KMS-11 (cell line): ENCODE data around the gene SLC29A3.

Experiments
- H2AFZ ChIP-seq: fragments of 200-600 bp; sonication (generic); 2 replicates; pipeline ENCODE4 v1.6.1; 2016; ENCODE audit warnings: antibody characterized with exemption, mixed run types, low read depth
- H3K27ac ChIP-seq: fragments of 200-600 bp; sonication (generic); 2 replicates; pipeline ENCODE4 v1.6.1; 2016; ENCODE audit warnings: mild to moderate bottlenecking, mixed run types
- H3K27me3 ChIP-seq: fragments of 200-600 bp; sonication (generic); 2 replicates; pipeline ENCODE4 v1.6.1; 2017; ENCODE audit warnings: mild to moderate bottlenecking, low read depth, mixed run types, moderate library complexity; ENCODE audit not compliant: insufficient read depth
- H3K36me3 ChIP-seq: fragments of 200-600 bp; sonication (generic); 2 replicates; pipeline ENCODE4 v1.6.1; 2017; ENCODE audit warnings: mild to moderate bottlenecking, mixed run types; ENCODE audit not compliant: insufficient read depth
- H3K4me1 ChIP-seq: fragments of 200-600 bp; sonication (generic); 2 replicates; pipeline ENCODE4 v1.6.1; 2016; ENCODE audit warnings: mild to moderate bottlenecking, low read depth, mixed run types; ENCODE audit not compliant: poor library complexity, severe bottlenecking
- H3K4me2 ChIP-seq: fragments of 200-600 bp; sonication (generic); 2 replicates; pipeline ENCODE4 v1.7.0; 2016; ENCODE audit warnings: mild to moderate bottlenecking, mixed run types
- H3K4me3 ChIP-seq: fragments of 200-600 bp; sonication (generic); IDR thresholded peaks from 2 replicates; pipeline ENCODE4 v1.6.1; 2017; ENCODE audit warnings: low read depth, low read length, mixed read lengths; ENCODE audit not compliant: insufficient read depth
- H3K79me2 ChIP-seq: fragments of 200-600 bp; sonication (generic); 2 replicates; pipeline ENCODE4 v1.6.1; 2016; ENCODE audit warnings: low read depth, mixed run types; ENCODE audit not compliant: insufficient read depth
- H3K9ac ChIP-seq: fragments of 200-600 bp; sonication (generic); 2 replicates; pipeline ENCODE4 v1.6.1; 2016; ENCODE audit warnings: mild to moderate bottlenecking, mixed run types
- H4K20me1 ChIP-seq: fragments of 200-600 bp; sonication (generic); 2 replicates; pipeline ENCODE4 v1.6.1; 2016; ENCODE audit warnings: mild to moderate bottlenecking, mixed run types; ENCODE audit not compliant: insufficient read depth
- TF ChIP-seq, protein P1 (sequence below): fragments of 200-600 bp; sonication (generic); conservative IDR thresholded peaks from 2 replicates; pipeline ENCODE4 v1.6.1; 2017; ENCODE audit warnings: low read depth, mild to moderate bottlenecking, antibody characterized with exemption, low read length, moderate library complexity, mixed read lengths

The SLC29A3 gene

DNA sequence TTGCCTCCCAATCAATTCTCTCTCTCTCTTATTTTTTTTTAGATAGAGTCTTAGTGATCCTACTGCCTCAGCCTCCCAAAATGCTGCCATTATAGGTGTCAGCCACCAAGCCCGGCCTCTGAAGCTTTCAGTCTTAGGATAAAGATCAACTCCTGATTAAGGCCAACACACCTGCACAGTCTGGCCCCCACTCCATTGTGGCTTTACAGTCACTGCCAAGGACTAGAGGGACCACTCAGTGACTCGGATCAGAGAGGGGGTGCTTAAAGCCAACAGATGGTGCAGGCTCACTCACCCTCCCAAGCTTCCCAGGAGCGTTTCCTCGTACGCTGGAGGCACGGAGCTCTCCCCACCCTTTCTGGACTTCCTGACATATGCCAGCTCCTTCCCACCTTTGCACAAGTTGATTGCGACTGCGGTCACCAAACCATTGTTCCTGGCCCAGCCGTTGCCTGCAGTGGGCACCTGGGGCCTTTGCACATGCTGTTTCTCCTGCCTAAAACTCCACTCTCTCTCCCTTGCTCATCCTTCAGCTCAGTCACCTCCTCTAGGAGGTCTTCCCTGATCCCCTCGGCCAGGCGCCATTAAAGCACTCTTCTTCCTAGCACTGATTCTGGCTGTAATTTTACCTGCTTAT, 76.0 kb downstream of the SLC29A3 start:
- Histone ChIP-seq H3K9ac (no peak overlapping the region), H4K20me1 (no peaks in the 10 kb centered on the region), H3K4me1 (no peaks in the 10 kb centered on the region), H3K79me2 (no peaks in the 10 kb centered on the region), H3K27ac (no peak overlapping the region), H3K4me2 (no peak overlapping the region), H3K36me3 (no peaks in the 10 kb centered on the region), H3K27me3 (peaks cover 51% of the 10 kb centered on the region; the same call in 1 of the 2 replicates), H3K4me3 (no peak overlapping the region), H2AFZ (no peak overlapping the region)
- TF ChIP-seq, protein P1, sequence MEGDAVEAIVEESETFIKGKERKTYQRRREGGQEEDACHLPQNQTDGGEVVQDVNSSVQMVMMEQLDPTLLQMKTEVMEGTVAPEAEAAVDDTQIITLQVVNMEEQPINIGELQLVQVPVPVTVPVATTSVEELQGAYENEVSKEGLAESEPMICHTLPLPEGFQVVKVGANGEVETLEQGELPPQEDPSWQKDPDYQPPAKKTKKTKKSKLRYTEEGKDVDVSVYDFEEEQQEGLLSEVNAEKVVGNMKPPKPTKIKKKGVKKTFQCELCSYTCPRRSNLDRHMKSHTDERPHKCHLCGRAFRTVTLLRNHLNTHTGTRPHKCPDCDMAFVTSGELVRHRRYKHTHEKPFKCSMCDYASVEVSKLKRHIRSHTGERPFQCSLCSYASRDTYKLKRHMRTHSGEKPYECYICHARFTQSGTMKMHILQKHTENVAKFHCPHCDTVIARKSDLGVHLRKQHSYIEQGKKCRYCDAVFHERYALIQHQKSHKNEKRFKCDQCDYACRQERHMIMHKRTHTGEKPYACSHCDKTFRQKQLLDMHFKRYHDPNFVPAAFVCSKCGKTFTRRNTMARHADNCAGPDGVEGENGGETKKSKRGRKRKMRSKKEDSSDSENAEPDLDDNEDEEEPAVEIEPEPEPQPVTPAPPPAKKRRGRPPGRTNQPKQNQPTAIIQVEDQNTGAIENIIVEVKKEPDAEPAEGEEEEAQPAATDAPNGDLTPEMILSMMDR, result no peak

DNA sequence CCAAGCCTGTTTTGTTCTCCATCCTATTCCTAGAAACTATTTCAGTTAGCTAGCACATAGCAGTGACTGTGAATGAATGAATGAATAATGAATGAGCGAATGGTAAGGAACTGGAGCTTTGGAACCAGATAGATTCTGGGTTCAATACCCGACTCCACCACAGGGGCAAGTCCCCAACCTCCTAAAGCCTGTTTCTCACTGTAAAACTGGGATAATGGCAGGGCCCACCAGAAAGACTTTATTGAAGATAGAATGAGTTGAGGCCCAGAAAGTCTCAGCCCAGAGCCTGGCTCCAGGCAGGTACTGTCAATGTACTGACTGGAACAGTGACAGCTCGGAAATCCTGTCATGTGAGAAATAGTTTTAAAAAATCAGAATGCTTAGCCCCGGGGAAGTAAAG, 76.6 kb downstream of the SLC29A3 start:
- H3K27me3 ChIP-seq, result peaks cover 57% of the 10 kb centered on the region; the same call in 1 of the 2 replicates
- TF ChIP-seq, protein P1, result no peak
- no peaks in the 10 kb centered on the region for H3K79me2 ChIP-seq
- H3K9ac ChIP-seq, result no peak overlapping the region
- no peak overlapping the region for H3K4me3 ChIP-seq
- H3K4me2 ChIP-seq, result no peak overlapping the region
- no peaks in the 10 kb centered on the region for H4K20me1 ChIP-seq
- no peak overlapping the region for H3K27ac ChIP-seq
- no peak overlapping the region for H2AFZ ChIP-seq
- no peaks in the 10 kb centered on the region for H3K36me3 ChIP-seq
- H3K4me1 ChIP-seq, result no peaks in the 10 kb centered on the region

GRCh38 chr10:71396084-71396710, 77.1 kb downstream of the SLC29A3 start:
- TF ChIP-seq, protein P1, result no peak
- Histone ChIP-seq H3K27me3 (peaks cover 58% of the 10 kb centered on the region; the same call in 1 of the 2 replicates), H3K4me1 (no peaks in the 10 kb centered on the region), H3K4me3 (no peak overlapping the region), H3K36me3 (no peaks in the 10 kb centered on the region), H3K9ac (no peak overlapping the region), H4K20me1 (no peaks in the 10 kb centered on the region), H2AFZ (no peak overlapping the region), H3K27ac (no peak overlapping the region), H3K4me2 (no peak overlapping the region), H3K79me2 (no peaks in the 10 kb centered on the region)

DNA sequence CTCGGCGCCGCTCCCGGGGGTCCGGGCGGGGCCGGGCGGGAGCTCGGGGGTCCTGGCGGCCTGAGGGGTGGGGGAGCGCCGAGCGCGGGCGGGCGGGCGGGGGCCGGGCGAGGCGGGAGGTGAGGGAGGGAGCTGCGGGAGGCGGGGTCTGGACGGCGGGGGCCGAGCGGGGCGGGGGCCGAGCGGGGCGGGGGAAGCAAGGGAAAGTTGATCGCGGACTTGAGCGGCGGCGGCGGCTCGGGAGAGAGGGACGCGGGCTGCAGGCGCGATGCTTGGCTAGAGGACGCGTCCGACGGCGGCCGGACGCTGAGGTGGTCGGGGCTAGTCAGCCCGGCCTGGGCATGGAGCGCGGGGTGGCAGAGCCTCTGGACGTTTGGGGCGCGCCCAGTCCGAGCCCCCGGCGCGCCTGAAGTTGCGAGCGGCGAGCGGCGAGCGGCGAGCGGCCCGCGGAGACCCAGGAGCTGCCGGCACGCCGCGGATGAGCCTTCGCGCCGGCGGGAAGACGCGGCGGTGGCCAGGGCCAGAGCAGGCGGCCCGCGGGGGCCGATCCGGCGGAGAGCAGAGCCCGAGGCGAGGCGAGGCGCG, 77.7 kb downstream of the SLC29A3 start, which contains the start of gene CDH23:
Gene CDH23 (plus strand): TSS at position 210 of the 585 bp plus-strand sequence. CDS start 42,912 bp downstream, outside the sequence.
- Histone ChIP-seq H3K79me2 (no peaks in the 10 kb centered on the region), H3K9ac (no peak within 1 kb of the TSS), H3K4me3 (no peak within 1 kb of the TSS), H2AFZ (no peak within 1 kb of the TSS), H3K27ac (no peak within 1 kb of the TSS), H3K4me1 (no peaks in the 10 kb centered on the region), H3K36me3 (no peaks in the 10 kb centered on the region), H3K4me2 (no peak within 1 kb of the TSS), H3K27me3 (peaks cover 55% of the 10 kb centered on the region; the same call in 1 of the 2 replicates), H4K20me1 (no peaks in the 10 kb centered on the region)
- TF ChIP-seq, protein P1, result no peak
